Measurements from ENCODE around the gene BLID.

Gene BLID

DNA sequence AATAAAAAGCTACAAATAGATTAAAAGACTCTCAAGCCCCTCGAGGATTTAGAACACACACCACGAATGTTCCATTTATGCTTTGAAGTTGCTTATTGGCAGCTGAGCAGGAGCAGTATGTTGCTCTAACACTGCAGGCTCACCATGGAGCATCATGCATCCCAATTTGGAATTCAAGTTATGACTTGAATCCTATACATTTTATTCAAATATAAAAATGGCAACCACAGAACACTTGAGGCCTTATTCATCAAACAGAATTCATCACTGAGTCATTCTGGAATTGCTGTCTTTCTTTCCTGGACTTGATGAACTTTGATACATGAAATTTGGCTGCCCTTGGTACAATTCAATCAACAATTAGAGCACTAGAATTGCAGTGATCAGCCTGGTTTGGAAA lies 24.5 kb upstream of the BLID start:
- DNase-seq (ENCODE audit: low read depth in 3 of 3, low spot score in 1 of 3), result no peak

DNA sequence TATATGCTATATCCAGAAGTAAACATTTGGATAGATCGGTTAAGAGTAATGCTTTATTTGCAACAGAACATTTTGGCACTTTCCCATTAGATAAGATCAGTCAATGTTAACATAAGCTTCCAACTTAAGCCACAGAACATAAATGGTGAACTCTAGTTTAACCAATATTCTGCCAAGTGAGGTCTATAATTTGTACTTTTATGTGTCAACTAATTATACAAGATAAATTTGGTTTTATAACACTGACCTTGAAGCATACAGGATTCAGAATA lies 23.5 kb upstream of the BLID start:
- no peak for DNase-seq (ENCODE audit: low read depth in 3 of 3, low spot score in 1 of 3)

DNA sequence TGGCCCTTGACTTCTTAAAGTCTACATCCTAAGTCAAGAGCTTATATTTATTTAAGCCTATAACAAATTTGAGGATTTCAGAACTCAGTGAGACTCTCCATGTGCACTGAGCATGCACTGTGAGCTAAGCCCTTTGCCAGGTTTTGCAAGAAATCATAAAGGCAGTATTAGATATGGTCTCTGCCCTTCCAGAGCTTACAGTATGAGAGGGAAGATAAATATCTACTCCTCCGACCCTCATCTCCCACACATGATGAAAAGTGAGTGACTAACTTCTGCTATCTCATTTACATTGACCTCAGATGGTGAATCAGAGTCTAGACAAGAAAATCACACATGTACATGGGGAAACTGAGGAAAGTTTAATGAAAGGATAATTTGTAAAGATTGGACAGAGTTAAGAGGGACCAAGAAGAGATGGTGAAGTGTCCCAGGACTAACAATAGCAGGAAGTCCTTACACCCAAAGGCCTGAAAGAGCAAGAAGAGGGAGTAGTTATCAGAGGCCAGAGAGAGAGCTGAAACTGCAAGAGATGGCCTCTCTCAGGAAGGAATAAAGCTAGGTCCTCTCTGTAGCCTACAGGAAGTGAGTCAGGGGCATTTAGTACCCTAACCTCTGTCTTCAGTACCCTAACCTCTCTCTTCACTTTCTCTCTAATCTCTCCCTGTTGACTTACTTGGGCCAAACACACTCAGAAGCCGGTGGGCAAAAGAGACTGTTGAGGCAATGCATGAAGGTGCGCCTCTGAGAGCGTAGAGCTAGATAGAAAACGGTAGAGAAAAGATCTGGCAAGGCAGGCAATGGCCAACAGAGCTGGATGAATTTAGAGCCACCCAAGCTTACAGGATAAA lies 23.0 kb upstream of the BLID start:
- no peak for DNase-seq (ENCODE audit: low read depth in 3 of 3, low spot score in 1 of 3)

DNA sequence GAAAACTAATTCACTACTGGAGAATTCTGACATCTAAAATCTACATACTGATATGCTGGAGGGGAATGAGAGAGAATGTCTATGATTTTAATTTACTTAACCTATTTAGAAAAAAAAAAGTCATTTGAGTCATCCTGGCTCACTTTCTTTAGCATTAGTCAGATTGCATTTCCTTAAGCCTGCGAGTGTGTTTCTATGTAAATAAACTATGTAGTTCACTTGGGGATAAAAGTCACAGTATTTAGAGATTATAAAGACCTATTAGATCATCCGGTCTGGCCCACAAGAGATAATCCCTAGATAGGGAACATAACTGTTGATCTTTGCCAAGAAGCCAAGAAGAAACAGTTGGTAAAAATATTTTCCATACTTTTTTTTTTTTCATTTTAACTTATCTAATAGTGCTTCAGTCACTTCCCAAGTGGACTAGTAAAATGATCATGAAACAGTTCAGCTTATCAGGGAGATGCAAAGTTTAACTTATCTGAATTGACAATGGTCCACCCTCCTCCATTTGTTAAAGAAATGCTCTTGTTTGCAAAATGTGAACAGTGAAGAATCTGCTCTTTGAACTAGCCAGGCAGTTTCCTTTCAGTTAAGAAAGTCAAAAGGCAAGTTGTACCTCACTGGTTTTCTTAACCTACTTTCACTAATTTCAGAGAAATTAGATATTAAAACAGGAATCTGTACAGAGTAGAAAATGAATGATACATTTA lies 21.2 kb upstream of the BLID start:
- no peak for DNase-seq (ENCODE audit: low read depth in 3 of 3, low spot score in 1 of 3)

DNA sequence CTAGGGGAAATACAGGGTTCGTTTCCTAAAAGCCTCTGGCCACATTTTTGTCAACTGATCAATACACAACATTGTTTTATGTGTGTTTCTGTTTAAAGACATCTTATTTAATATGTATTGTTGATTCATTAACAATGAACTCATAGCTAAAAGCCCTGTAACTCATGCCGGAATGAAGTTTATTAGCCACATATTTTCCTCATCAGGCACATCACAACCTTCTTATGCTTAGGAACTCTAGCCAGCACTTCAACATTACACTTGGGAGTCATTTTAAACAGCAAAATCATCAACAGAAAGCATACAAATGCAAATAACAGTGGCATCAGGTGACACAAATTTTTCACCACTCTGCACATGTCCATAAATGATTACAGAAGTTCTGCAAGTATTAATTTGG lies 15.1 kb upstream of the BLID start:
- no peak for DNase-seq (ENCODE audit: low read depth in 3 of 3, low spot score in 1 of 3)

DNA sequence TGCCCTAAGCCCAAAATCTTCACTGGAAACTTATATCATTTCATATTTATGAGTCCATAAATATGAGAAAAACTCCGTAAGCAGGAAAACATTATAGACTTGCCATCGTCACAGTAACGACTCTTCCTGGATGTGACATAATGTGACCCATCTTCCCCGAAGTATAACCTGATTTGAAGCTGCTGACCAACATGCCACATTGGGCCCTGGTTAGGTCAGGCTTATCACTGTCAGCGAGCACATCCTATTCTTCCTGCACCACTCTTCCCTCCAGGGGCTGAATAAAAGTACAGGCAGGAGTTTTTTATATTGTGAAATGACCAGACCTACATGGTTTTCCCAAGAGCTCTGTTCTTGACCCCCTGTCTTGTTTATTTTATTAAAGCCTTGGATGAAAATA lies 12.1 kb upstream of the BLID start:
- no peak for DNase-seq (ENCODE audit: low read depth in 3 of 3, low spot score in 1 of 3)

DNA sequence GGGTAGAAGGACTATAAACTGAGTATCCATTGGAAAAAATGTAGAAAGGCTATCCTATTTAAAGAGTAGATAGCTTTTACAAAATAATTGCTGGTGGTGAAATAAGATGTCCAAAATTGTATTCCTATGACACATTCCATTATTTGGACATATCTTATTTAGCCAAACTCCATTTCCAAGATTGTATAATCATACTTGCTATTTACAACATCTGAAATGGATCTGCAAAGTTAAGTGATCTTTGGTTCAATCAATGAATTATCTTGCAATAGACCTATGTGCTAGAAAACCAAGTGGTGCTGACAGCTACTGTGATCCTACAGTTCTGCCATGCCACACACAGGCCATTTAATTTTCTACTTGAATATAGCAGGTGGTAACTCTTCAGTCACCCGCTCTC lies 11.0 kb upstream of the BLID start:
- no peak for DNase-seq (ENCODE audit: low read depth in 3 of 3, low spot score in 1 of 3)

DNA sequence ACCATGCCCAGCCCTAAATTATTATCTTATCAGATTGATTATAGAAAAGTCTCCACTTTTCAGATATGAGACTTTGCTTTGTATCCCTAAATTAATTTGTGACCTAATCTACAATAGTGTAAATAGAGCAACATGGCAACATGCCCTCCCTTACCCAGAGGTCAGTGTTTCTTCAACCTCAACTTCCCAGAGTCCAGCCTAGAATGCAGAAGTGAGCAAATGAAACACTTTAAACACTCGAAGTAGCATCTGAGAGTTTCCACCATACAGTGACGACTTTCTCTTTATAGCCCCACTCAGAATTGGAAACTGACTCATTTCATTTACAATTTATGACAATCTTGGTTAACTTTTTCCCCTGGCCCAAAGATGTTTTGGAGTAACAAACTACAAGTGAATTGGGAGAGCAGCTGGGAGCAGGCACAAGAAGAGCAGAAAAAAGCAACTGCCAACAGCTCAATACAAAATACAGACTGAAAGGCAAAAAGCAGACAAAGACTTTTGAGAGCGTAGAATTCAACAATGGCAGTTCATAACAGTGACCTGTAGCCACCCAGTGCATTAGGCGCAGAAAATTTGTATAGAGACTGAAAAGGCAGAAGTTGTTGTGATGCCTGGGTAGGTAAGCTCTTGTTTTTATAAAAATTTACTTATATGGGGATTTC lies 10.1 kb upstream of the BLID start:
- DNase-seq (ENCODE audit: low read depth in 3 of 3, low spot score in 1 of 3), result no peak

DNA sequence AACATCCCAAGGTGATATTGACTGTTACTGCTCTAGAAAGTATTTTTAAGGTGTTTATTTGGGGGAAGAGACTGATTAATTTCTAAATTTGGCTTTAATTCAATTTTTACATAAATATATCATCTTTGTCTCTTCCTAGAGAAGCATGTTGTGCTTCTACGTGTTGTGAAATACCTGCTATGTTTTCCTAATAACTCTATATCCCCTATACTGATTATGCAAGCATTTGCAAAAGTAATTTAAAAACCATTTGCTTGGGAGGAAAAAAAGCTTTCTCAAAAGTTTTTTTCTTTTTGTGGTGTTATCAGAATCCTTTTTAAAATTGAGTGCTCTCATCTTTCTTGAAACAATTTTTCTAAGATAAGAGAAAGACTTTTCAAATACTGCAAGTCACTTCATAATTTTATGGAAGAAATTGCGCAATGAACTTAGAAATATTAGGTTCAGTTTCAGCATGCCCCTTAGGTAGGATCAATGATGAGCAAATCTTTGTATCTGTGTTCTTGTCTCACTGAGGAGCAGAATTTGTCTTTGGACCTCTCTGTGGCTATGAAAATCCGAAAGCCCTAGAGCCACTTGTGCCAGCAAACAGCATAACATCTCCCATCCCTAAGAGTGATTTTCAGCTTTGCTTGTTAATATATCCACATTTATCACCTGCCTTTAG lies 7.4 kb upstream of the BLID start:
- DNase-seq (ENCODE audit: low read depth in 3 of 3, low spot score in 1 of 3), result no peak

DNA sequence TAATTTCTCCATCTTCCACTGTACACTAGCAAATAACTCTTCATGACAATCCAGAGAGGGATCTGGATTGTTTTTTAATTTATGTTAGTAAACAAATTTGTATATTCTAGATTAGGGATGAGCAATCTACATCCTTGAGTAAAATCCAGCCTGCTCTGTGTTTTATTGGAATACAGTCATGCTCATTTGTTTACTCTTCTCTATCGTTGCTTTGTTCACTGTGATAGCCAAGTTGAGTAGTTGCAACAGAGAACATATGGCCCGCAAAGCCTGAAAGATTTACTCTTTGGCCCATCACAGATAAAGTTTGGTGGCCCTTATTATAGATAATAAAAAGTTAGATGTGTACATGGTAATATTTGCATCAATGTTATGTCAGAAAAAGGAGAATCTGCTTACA lies 6.2 kb upstream of the BLID start:
- no peak for DNase-seq (ENCODE audit: low read depth in 3 of 3, low spot score in 1 of 3)

DNA sequence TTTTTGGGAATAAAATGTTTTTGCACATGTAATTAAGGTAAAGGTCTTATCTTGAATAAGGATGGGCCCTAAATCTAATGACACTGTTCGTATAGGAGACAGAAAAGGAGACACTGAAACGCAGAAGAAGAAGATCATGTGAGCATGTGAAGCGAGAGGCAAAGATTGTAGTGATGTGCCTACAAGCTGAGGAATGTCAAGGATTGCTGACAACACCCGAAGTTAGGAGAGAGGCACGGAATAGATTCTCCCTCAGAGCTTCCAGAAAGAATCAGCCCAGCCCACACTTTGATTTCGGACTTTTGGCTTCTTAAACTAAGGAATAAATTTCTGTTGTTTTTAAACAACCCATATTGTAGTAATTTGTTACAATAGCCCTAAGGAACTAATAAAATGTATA lies 4.1 kb upstream of the BLID start:
- DNase-seq (ENCODE audit: low read depth in 3 of 3, low spot score in 1 of 3), result no peak

DNA sequence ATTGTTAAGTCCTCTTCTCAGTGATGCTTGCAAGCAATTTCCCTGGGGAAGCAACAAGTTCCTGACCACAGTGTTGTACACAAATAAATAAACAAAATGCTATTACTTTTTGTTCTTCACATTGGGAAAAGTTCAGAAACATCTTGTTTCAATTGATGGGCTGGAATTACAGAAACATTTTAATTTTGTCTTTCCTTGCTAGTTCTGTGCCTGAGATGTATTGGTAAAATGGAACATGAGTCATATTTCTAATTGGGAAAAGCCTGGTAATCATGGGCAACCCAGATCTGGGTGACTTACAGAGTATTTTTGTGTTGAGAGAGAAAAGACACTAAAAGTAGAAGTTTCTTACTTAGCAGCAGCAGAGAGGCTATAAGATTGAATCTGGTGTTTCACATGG lies 576 bp upstream of the BLID start:
- DNase-seq (ENCODE audit: low read depth in 3 of 3, low spot score in 1 of 3), result no peak

DNA sequence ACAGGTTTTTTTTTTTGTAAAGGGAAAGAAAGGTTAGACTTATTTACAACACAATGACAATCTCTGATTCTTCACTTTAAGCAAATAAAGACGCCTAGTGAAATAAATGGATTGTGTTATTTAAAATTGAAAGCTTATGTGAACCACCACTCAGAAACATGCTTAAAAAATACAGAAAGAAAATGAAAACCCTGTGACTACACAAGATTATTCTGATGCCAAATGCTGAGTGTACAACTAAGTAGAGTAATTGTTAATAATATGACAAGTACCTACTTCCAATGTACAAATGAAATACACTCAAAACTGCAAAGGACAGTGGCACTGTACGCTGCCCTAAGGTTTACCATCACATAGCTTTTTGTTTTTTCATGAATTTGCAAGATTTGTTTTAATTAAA lies 1.0 kb downstream of the BLID start:
- no peak for DNase-seq (ENCODE audit: low read depth in 3 of 3, low spot score in 1 of 3)

DNA sequence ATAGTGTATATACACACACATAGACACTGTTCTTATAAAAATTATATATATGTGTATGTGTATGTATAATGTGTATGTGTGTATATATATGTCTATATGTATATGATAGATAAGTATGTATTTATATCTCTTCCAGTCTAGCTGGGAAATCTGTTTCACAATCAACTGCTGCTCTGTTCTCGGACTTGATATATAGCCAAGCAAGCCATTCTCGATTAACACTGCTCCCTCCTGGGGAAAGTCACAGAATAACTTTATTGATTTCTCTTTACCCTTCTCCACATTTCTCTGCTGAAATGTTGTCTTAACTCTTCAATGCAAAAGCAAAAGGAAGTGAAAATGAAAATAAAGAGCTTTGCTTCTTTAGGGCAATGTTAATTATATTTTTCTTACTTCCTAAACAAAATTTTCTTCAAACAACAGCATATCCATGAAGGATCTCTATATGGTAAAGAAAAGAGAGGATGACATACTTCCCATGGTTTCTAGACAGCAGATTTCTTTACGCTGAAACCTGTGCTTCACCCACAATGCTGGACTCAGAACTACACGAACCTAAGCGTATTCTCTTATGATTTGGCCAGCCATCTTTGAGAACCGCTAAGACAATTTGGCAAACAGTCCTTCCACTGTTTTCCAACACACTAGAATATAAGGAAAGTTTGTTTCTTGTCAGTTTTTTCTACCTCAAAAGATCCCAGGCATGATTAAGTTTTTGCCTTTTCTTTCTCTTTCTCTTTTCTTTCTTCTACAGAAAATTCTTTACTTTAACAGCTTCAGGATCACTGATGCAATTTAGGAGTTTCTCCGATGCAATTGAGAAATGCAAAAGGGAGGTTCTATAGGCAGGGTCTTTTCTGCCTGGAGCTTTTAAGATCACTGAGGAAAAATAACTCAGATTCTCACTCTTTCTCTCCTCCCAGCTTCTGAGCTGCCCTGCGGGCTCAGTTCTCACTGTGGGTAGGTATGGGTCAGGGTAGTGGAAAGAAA lies 1.9 kb downstream of the BLID start:
- DNase-seq (ENCODE audit: low read depth in 3 of 3, low spot score in 1 of 3), result no peak

DNA sequence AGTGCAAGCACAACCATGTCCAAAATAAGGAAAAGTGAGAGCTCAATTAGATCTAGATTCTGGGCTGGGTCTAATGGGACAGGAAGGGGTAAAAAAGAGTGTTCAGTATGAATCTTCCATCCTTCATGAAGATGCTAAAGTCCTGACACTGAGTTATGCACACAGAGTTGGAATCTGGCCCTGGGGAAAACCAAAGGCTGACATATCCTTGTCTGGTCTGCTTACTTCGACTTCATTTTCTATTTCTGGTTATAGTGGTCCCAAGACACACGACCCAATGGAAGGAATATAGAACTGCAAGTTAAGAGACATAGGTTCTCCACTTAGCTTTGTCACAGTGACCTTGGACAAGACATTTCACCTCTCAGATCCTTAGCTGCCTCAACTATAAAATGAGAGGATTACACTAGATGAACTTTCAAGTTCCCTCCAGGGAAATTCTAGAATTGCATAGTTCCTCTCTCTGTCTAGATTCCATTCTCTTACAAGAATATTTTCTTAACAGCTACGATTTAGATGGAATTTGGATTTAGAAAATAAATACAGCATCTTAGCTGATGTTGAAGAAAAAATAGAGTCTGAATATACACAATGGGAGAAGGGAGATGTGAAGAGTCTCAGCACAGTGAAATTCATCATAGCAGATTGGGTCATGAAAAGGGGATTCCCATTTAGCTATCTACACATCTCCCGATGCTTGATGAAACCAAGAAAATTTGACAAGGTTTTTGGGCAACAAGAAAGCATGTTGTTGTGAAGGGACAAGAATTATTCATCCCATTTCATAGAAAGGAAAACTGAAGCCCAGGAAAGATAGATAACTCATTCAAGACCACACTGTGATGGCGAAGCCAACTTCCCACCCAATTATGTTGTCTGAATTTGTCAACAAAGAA lies 3.3 kb downstream of the BLID start:
- DNase-seq (ENCODE audit: low read depth in 3 of 3, low spot score in 1 of 3), result no peak

DNA sequence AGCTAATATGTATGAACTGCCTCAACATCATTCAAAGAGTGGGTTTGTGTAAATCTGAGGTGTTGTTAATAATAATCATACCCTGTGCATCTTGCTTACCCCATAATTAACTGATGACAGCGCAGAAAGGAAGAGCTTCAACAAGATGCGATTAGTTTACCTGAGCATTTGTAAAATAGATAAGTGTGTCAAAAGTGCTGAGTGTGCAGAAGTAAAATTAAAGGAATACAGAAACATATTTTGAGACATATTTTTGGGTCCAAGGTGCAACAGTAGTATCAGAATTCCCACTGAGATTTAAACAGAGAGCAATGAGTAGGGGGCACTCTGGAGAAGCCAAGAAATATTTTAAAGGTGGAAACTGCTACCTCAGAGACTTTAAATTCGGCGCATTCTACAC lies 6.1 kb downstream of the BLID start:
- DNase-seq (ENCODE audit: low read depth in 3 of 3, low spot score in 1 of 3), result no peak

DNA sequence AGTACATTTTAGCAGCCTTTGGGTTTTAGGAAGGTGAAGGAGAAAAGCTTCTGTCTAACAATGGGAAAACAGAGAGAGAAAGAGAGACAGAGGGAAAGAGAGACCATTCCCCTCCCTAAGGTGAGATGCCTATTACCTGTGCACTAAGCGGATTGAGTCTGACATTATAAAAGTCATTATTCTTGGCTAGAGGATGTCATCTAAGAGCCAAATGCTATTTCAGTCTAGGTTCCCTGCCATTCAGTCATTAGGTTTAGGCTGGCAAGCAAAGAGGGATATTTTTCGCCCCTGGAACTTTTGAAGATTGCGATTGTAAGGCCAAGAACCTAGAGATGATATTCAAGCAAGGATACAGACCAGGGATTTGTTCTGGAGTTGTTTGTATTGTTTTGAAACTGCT lies 7.2 kb downstream of the BLID start:
- DNase-seq (ENCODE audit: low read depth in 3 of 3, low spot score in 1 of 3), result no peak

DNA sequence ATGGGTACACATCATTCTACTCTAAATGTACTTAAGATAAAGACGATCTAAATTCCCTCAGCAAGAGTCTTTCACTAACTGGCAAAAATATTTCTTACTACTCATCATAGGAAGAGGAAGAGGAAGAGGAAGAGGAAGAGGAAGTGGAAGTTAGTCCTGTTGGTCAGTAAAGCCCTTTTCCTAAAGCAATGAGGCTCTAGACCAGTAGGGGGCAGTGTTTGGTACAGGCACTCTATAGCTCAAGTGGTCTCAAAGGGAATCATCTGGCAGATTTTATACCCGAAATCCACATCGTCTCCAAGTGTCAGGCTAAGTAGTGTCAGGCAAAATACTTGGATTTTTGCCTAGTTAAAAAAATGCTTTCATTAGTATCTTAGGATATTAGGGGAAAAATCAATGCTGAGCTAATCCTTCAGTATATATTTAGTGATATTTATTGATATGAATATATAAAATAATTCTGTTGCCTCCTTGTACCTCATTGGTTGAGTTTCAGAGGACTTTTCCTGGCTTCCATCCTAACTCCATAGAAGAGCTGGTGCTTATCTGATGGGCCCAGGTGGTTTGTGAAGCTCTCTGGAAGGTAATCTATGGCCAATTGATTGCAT lies 7.7 kb downstream of the BLID start:
- no peak for DNase-seq (ENCODE audit: low read depth in 3 of 3, low spot score in 1 of 3)

DNA sequence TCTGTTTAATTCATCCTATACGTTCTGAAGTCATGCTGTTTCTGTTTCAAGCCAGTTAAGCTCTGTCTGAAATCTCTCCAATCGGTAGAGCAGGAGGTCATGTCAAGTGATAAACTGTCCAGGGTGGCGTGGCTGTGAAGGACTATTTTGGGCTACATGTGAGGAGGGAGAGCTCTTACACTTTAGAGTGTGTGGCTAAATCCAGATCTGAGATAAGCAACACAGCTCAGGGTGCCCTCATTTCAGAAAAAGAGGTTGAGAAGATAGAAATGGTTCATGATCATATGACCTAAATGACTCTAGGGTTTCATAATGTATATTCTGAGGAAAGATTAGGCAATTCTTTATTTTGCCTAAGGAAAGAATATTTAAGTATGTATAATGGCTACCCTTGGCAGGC lies 8.4 kb downstream of the BLID start:
- DNase-seq (ENCODE audit: low read depth in 3 of 3, low spot score in 1 of 3), result no peak
